Stimulated activated CD4-positive, alpha-beta T cell treated with anti-CD3 and anti-CD28 coated beads, Interleukin-4, amount 100 ng/mL, for 48 hours (primary cell): ENCODE measurements around the gene SELENOS.
A peak's percentile ranks its signal among the peaks of the same experiment; 100 is the strongest.

Experiments
- DNase-seq, 2 donors: peaks; one replicate each; pipeline ENCODE4 v3.0.0-alpha.2; 2020; ENCODE audit warnings: low read depth in 2 of 2

Gene SELENOS

GRCh38 chr15:101276501-101277037 lies 716 bp downstream of the SELENOS start:
- no peak for DNase-seq

GRCh38 chr15:101275018-101275417 lies 2.3 kb downstream of the SELENOS start:
- DNase-seq, result no peak

- no peak for DNase-seq
Measured at GRCh38 chr15:101273534-101273933, 3.8 kb downstream of the SELENOS start.

- DNase-seq, result no peak
Measured at GRCh38 chr15:101272584-101272983, 4.7 kb downstream of the SELENOS start.

GRCh38 chr15:101269479-101270223 lies 7.6 kb downstream of the SELENOS start:
- DNase-seq, result no peak

- no peak for DNase-seq
Measured at GRCh38 chr15:101267320-101268104, 9.8 kb downstream of the SELENOS start.

- no peak for DNase-seq
Measured at GRCh38 chr15:101266787-101267186, 10.5 kb downstream of the SELENOS start.

GRCh38 chr15:101266034-101266433 lies 11.3 kb downstream of the SELENOS start:
- no peak for DNase-seq

GRCh38 chr15:101264911-101265641 lies 12.2 kb downstream of the SELENOS start:
- no peak for DNase-seq

- DNase-seq, result no peak
Measured at GRCh38 chr15:101264011-101264410, 13.3 kb downstream of the SELENOS start.

- no peak for DNase-seq
Measured at GRCh38 chr15:101262551-101262950, 14.7 kb downstream of the SELENOS start.

- DNase-seq, result peak in 1 of 2 donors; percentile 39
Measured at GRCh38 chr15:101258238-101259144, 18.8 kb downstream of the SELENOS start.

GRCh38 chr15:101256757-101257156 lies 20.5 kb downstream of the SELENOS start:
- no peak for DNase-seq

- no peak for DNase-seq
Measured at GRCh38 chr15:101255615-101256241, 21.6 kb downstream of the SELENOS start.

GRCh38 chr15:101255051-101255395 lies 22.3 kb downstream of the SELENOS start:
- DNase-seq, result no peak

- DNase-seq, result no peak
Measured at GRCh38 chr15:101254157-101255050, 22.9 kb downstream of the SELENOS start.

- DNase-seq, result no peak
Measured at GRCh38 chr15:101252836-101253235, 24.4 kb downstream of the SELENOS start.

- DNase-seq, result peak; percentile 78 to 81
Measured at GRCh38 chr15:101251830-101252820, 25.2 kb downstream of the SELENOS start, which contains the start of gene CHSY1. Gene CHSY1 (minus strand): TSS chr15:101252048. CDS start chr15:101251456, 592 bp downstream.
